GDM1 (cell line): ENCODE measurements around the gene TM9SF3.
"Not testable (repeated sequence)": the region's sequence is repeated elsewhere in the genome, so short reads cannot be mapped to it uniquely, and the experiment has no call there.

Experiments
- DNase-seq: peaks from one replicate; lab custom pipeline; 2025; lab: John Stamatoyannopoulos, UW

TM9SF3 gene

GRCh38 chr10:96598846-96599245, 12.0 kb upstream of the TM9SF3 start:
- no peak for DNase-seq

GRCh38 chr10:96596422-96597407, 9.9 kb upstream of the TM9SF3 start:
- no peak for DNase-seq

- DNase-seq = no peak
Observed at GRCh38 chr10:96595741-96596140, 8.9 kb upstream of the TM9SF3 start.

GRCh38 chr10:96591946-96592345, 5.1 kb upstream of the TM9SF3 start:
- DNase-seq = no peak

GRCh38 chr10:96588616-96589419, 2.0 kb upstream of the TM9SF3 start:
- no peak for DNase-seq

GRCh38 chr10:96588060-96588554, 1.3 kb upstream of the TM9SF3 start:
- no peak for DNase-seq

- no peak for DNase-seq
Observed at GRCh38 chr10:96587264-96588059, 650 bp upstream of the TM9SF3 start.

- no peak for DNase-seq
Observed at GRCh38 chr10:96585736-96586418, 935 bp downstream of the TM9SF3 start.

GRCh38 chr10:96584474-96584873, 2.3 kb downstream of the TM9SF3 start:
- DNase-seq = no peak

GRCh38 chr10:96584035-96584434, 2.8 kb downstream of the TM9SF3 start:
- no peak for DNase-seq

GRCh38 chr10:96579133-96579532, 7.7 kb downstream of the TM9SF3 start:
- DNase-seq = no peak

GRCh38 chr10:96578633-96579032, 8.2 kb downstream of the TM9SF3 start:
- DNase-seq = no peak

GRCh38 chr10:96578022-96578421, 8.8 kb downstream of the TM9SF3 start:
- DNase-seq = no peak

GRCh38 chr10:96577069-96577468, 9.7 kb downstream of the TM9SF3 start:
- no peak for DNase-seq

- DNase-seq = no peak
Observed at GRCh38 chr10:96576277-96576980, 10.4 kb downstream of the TM9SF3 start.

GRCh38 chr10:96574564-96574963, 12.2 kb downstream of the TM9SF3 start:
- DNase-seq = not testable (repeated sequence)

- DNase-seq = no peak
Observed at GRCh38 chr10:96573036-96573435, 13.8 kb downstream of the TM9SF3 start.

GRCh38 chr10:96570983-96571964, 15.5 kb downstream of the TM9SF3 start:
- DNase-seq = no peak

- no peak for DNase-seq
Observed at GRCh38 chr10:96570511-96570910, 16.3 kb downstream of the TM9SF3 start.
